ENCODE data around the gene CRYBG3.

DNA sequence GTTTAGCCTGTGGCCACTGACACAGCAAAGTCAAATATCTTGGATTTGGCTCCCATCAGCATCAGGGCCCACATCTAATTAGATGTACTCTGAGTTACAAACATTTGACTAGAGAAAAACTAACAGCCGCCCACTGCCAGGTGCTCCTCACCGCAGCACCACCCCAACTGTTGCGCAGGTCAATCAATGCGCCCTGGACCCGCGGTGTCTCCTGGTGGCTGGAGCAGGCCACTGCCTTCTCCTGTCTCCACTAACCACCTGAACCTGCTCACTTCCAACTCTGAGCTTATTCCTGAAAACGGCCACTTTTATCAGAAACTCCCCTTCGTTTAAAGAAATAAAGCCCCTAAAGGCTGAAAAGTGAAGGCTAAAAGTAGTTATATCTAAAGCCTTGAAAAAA lies 146.2 kb downstream of the CRYBG3 start:
- peak; percentile 40 for TF ChIP-seq CTCF (IDR thresholded peaks at IDR 0.05; ENCODE audit: low read depth, low read length, missing input control)
- TF ChIP-seq RAD21 (IDR thresholded peaks at IDR 0.05) = peak; percentile 49 to 60
- no peak for TF ChIP-seq TAF1 (conservative IDR thresholded peaks at IDR 0.05)
- TF ChIP-seq SP1 (IDR thresholded peaks at IDR 0.05) = no peak
- TF ChIP-seq, protein P1, sequence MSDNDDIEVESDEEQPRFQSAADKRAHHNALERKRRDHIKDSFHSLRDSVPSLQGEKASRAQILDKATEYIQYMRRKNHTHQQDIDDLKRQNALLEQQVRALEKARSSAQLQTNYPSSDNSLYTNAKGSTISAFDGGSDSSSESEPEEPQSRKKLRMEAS (IDR thresholded peaks at IDR 0.05) = no peak
- TF ChIP-seq REST (IDR thresholded peaks at IDR 0.05) = no peak
- no peak for TF ChIP-seq FOXA1 (IDR thresholded peaks at IDR 0.05)
- no peak for TF ChIP-seq EGR1 (IDR thresholded peaks at IDR 0.05; ENCODE audit: low read depth in 2 of 2)
- no peak for TF ChIP-seq YY1 (IDR thresholded peaks at IDR 0.05)
- TF ChIP-seq ATF3 (IDR thresholded peaks at IDR 0.05) = no peak
- TF ChIP-seq HNF4A (conservative IDR thresholded peaks at IDR 0.05) = peak; percentile 25 to 47
- no peak for TF ChIP-seq GABPA (IDR thresholded peaks at IDR 0.05 in 1 of 2, conservative IDR thresholded peaks at IDR 0.05 in 1 of 2)
- no peak for TF ChIP-seq RXRA (IDR thresholded peaks at IDR 0.05)
